HG03097 (cell line): ENCODE results near the gene CHCHD6.
A peak's percentile ranks its signal among the peaks of the same experiment; 100 is the strongest.

Source experiments
- ATAC-seq: cut with Tn5 transposase; IDR thresholded peaks from one replicate; pipeline ENCODE4 v1.9.1; 2021; ENCODE audit not compliant: unreplicated experiment, low FRiP score

CHCHD6 gene

GRCh38 chr3:126703512-126704493 lies at the start of gene CHCHD6:
Gene CHCHD6, plus strand, starts transcription at chr3:126704240. Its CDS starts 73 bp downstream, at chr3:126704313.
- ATAC-seq: peak; percentile 93

- no peak for ATAC-seq
Observed at GRCh38 chr3:126654571-126655383, 49.3 kb upstream of the CHCHD6 start, which contains the start of gene TXNRD3. Gene TXNRD3, minus strand, starts transcription at chr3:126655124.

- no peak for ATAC-seq
Observed at GRCh38 chr3:126655887-126656286, 48.2 kb upstream of the CHCHD6 start.

GRCh38 chr3:126656371-126657134 lies 47.5 kb upstream of the CHCHD6 start:
- ATAC-seq: no peak

- ATAC-seq: no peak
Observed at GRCh38 chr3:126657901-126658300, 46.1 kb upstream of the CHCHD6 start.

- ATAC-seq: no peak
Observed at GRCh38 chr3:126658584-126658983, 45.5 kb upstream of the CHCHD6 start.

- ATAC-seq: no peak
Observed at GRCh38 chr3:126659915-126660886, 43.8 kb upstream of the CHCHD6 start.

GRCh38 chr3:126661532-126662364 lies 42.3 kb upstream of the CHCHD6 start:
- no peak for ATAC-seq

- no peak for ATAC-seq
Observed at GRCh38 chr3:126663257-126663656, 40.8 kb upstream of the CHCHD6 start.

- ATAC-seq: no peak
Observed at GRCh38 chr3:126663750-126664149, 40.3 kb upstream of the CHCHD6 start.

- no peak for ATAC-seq
Observed at GRCh38 chr3:126664591-126665214, 39.3 kb upstream of the CHCHD6 start.

- no peak for ATAC-seq
Observed at GRCh38 chr3:126665221-126665936, 38.7 kb upstream of the CHCHD6 start.

- no peak for ATAC-seq
Observed at GRCh38 chr3:126665959-126666657, 37.9 kb upstream of the CHCHD6 start.

GRCh38 chr3:126666658-126667528 lies 37.1 kb upstream of the CHCHD6 start:
- ATAC-seq: no peak

- ATAC-seq: no peak
Observed at GRCh38 chr3:126667631-126668449, 36.2 kb upstream of the CHCHD6 start.
